ENCODE results near the gene DLGAP1.
A peak's percentile ranks its signal among the peaks of the same experiment; 100 is the strongest.

DLGAP1 gene

DNA sequence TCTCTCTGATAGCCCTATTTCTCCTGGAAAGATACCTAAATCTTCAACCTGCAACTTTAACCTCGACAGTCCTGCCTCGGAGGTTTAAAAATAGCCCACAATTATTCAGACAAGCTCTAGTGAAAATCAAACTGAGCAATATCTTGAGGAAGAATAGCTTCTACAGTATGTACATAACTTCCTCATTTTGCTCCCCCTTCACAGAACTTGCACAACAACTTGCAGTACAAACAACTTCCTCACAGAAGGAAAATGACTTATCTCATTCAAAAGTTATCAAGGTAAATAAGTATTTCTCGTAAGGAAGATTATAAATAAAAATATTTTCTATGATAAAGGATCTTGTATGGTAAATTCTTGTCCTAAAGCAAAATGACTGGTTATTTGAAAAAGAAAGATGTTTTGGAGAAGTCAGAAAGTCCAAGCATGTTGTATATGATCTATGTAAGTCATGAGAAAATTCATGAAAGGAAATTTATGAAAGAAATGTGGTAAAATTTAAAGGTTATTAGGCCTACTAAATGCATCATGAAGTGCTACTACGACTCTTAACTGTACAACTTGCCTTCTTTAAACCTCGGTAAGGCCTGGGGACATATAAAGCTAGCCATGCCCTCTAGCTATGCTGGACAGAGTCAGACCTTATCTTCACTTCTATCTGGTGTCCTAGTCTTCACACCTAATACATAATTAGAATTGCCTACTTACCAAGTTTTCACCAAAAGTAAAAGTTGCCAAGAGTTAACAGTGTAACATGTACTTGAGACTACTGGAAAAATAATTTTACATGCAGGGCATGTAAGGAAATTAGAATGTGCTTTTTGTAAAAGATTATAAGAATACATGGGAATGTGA is 394.5 kb downstream of the DLGAP1 start:
- Histone ChIP-seq H3K27me3 (ENCODE audit: control insufficient read depth in 3 of 3, insufficient read depth in 3 of 3, low read depth in 1 of 3, low read length in 3 of 3) (no peaks in the 10 kb centered on the region), H3K9ac (ENCODE audit: low read depth, low read length, poor library complexity) (no peak overlapping the region), H3K4ac (ENCODE audit: low read length) (no peak overlapping the region), H2BK12ac (ENCODE audit: low read length) (no peak overlapping the region), H3K18ac (ENCODE audit: low read length) (no peak overlapping the region), H3K4me3 (ENCODE audit: low read length in 2 of 2) (no peak overlapping the region), H3K4me2 (ENCODE audit: insufficient read depth, low read length, poor library complexity, severe bottlenecking) (no peak overlapping the region), H2AFZ (ENCODE audit: low read length) (no peak overlapping the region), H2BK5ac (ENCODE audit: low read length) (no peak overlapping the region), H4K8ac (ENCODE audit: low read depth, low read length) (no peak overlapping the region), H3K9me3 (replicated peaks in 1 of 2; ENCODE audit: control insufficient read depth in 2 of 2, insufficient read depth in 1 of 2, low read depth in 1 of 2, low read length in 2 of 2) (peaks cover 11 to 16% of the 10 kb centered on the region in 2 donors), H3K79me1 (ENCODE audit: low read depth, low read length) (no peaks in the 10 kb centered on the region), H3K23ac (ENCODE audit: low read depth, low read length, poor library complexity) (no peak overlapping the region), H4K91ac (ENCODE audit: low read depth, low read length, poor library complexity) (no peak overlapping the region), H3K36me3 (replicated peaks in 1 of 2; ENCODE audit: control insufficient read depth in 2 of 2, insufficient read depth in 2 of 2, low read length in 2 of 2) (no peaks in the 10 kb centered on the region), H3K14ac (ENCODE audit: low read length) (no peak overlapping the region), H3K27ac (replicated peaks; ENCODE audit: low read length) (no peak overlapping the region), H2BK120ac (ENCODE audit: low read depth, low read length) (no peak overlapping the region), H3K4me1 (ENCODE audit: control insufficient read depth in 2 of 2, insufficient read depth in 1 of 2, low read depth in 1 of 2, low read length in 2 of 2) (no peaks in the 10 kb centered on the region), H2BK15ac (ENCODE audit: low read length) (no peak overlapping the region), H2AK5ac (ENCODE audit: low read depth, low read length) (no peak overlapping the region)
- DNase-seq (ENCODE audit: low spot score): peak; percentile 18
- WGBS, 2 donors (ENCODE audit: extremely low coverage in 2 of 2, insufficient read length in 2 of 2, insufficient replicate concordance in 1 of 2): no CpG with 5 or more reads among the region's 5 CpGs

DNA sequence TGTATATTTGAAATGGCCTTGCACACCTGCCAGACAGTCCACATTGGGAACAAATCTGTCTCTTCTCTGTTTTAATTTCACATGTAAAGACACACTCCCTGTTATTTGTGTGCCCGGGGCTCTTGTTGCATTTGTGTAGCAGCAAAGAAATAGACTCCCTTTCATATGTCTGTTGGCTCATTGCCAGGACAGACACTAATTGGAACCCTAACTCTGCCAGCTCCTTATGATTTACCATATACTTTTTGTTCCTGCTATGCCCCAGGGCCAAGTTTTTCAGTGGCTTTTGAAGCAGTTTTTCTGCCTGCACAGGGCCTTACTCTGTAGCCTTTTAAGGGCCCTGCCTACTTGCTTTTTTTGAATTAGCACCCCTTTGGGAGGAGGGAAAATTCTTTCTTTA is 396.9 kb downstream of the DLGAP1 start:
- Histone ChIP-seq H4K8ac (ENCODE audit: low read depth, low read length) (no peak overlapping the region), H3K4ac (ENCODE audit: low read length) (no peak overlapping the region), H3K27ac (replicated peaks; ENCODE audit: low read length) (no peak overlapping the region), H3K18ac (ENCODE audit: low read length) (no peak overlapping the region), H3K23ac (ENCODE audit: low read depth, low read length, poor library complexity) (no peak overlapping the region), H2AFZ (ENCODE audit: low read length) (no peak overlapping the region), H3K27me3 (ENCODE audit: control insufficient read depth in 3 of 3, insufficient read depth in 3 of 3, low read depth in 1 of 3, low read length in 3 of 3) (no peaks in the 10 kb centered on the region), H3K36me3 (replicated peaks in 1 of 2; ENCODE audit: control insufficient read depth in 2 of 2, insufficient read depth in 2 of 2, low read length in 2 of 2) (no peaks in the 10 kb centered on the region), H3K4me3 (ENCODE audit: low read length in 2 of 2) (no peak overlapping the region), H3K4me1 (ENCODE audit: control insufficient read depth in 2 of 2, insufficient read depth in 1 of 2, low read depth in 1 of 2, low read length in 2 of 2) (no peaks in the 10 kb centered on the region), H3K14ac (ENCODE audit: low read length) (no peak overlapping the region), H3K9me3 (replicated peaks in 1 of 2; ENCODE audit: control insufficient read depth in 2 of 2, insufficient read depth in 1 of 2, low read depth in 1 of 2, low read length in 2 of 2) (peaks cover 13 to 16% of the 10 kb centered on the region in 2 donors), H2BK5ac (ENCODE audit: low read length) (no peak overlapping the region), H3K4me2 (ENCODE audit: insufficient read depth, low read length, poor library complexity, severe bottlenecking) (no peak overlapping the region), H4K91ac (ENCODE audit: low read depth, low read length, poor library complexity) (no peak overlapping the region), H3K9ac (ENCODE audit: low read depth, low read length, poor library complexity) (no peak overlapping the region), H2BK120ac (ENCODE audit: low read depth, low read length) (no peak overlapping the region), H3K79me1 (ENCODE audit: low read depth, low read length) (no peaks in the 10 kb centered on the region), H2BK12ac (ENCODE audit: low read length) (no peak overlapping the region), H2AK5ac (ENCODE audit: low read depth, low read length) (no peak overlapping the region), H2BK15ac (ENCODE audit: low read length) (no peak overlapping the region)
- no CpG with 5 or more reads among the region's 1 CpG for WGBS, 2 donors (ENCODE audit: extremely low coverage in 2 of 2, insufficient read length in 2 of 2, insufficient replicate concordance in 1 of 2)
- no peak for DNase-seq (ENCODE audit: low spot score)

GRCh38 chr18:4040391-4041092 is 414.6 kb downstream of the DLGAP1 start:
- Histone ChIP-seq H2BK120ac (ENCODE audit: low read depth, low read length) (no peak overlapping the region), H3K27ac (replicated peaks; ENCODE audit: low read length) (no peak overlapping the region), H3K4me2 (ENCODE audit: insufficient read depth, low read length, poor library complexity, severe bottlenecking) (no peak overlapping the region), H3K9ac (ENCODE audit: low read depth, low read length, poor library complexity) (no peak overlapping the region), H2AK5ac (ENCODE audit: low read depth, low read length) (no peak overlapping the region), H3K4me1 (ENCODE audit: control insufficient read depth in 2 of 2, insufficient read depth in 1 of 2, low read depth in 1 of 2, low read length in 2 of 2) (no peaks in the 10 kb centered on the region), H2BK15ac (ENCODE audit: low read length) (no peak overlapping the region), H3K9me3 (replicated peaks in 1 of 2; ENCODE audit: control insufficient read depth in 2 of 2, insufficient read depth in 1 of 2, low read depth in 1 of 2, low read length in 2 of 2) (no peaks in the 10 kb centered on the region), H4K8ac (ENCODE audit: low read depth, low read length) (no peak overlapping the region), H3K27me3 (ENCODE audit: control insufficient read depth in 3 of 3, insufficient read depth in 3 of 3, low read depth in 1 of 3, low read length in 3 of 3) (no peaks in the 10 kb centered on the region), H3K18ac (ENCODE audit: low read length) (no peak overlapping the region), H3K79me1 (ENCODE audit: low read depth, low read length) (no peaks in the 10 kb centered on the region), H3K36me3 (replicated peaks in 1 of 2; ENCODE audit: control insufficient read depth in 2 of 2, insufficient read depth in 2 of 2, low read length in 2 of 2) (no peaks in the 10 kb centered on the region), H2AFZ (ENCODE audit: low read length) (no peak overlapping the region), H3K4me3 (ENCODE audit: low read length in 2 of 2) (no peak overlapping the region), H2BK5ac (ENCODE audit: low read length) (no peak overlapping the region), H3K14ac (ENCODE audit: low read length) (no peak overlapping the region), H3K4ac (ENCODE audit: low read length) (no peak overlapping the region), H4K91ac (ENCODE audit: low read depth, low read length, poor library complexity) (no peak overlapping the region), H3K23ac (ENCODE audit: low read depth, low read length, poor library complexity) (no peak overlapping the region), H2BK12ac (ENCODE audit: low read length) (no peak overlapping the region)
- DNase-seq (ENCODE audit: low spot score): no peak
- whole genome bisulfite sequencing, 2 donors (ENCODE audit: extremely low coverage in 2 of 2, insufficient read length in 2 of 2, insufficient replicate concordance in 1 of 2): no CpG with 5 or more reads among the region's 7 CpGs

DNA sequence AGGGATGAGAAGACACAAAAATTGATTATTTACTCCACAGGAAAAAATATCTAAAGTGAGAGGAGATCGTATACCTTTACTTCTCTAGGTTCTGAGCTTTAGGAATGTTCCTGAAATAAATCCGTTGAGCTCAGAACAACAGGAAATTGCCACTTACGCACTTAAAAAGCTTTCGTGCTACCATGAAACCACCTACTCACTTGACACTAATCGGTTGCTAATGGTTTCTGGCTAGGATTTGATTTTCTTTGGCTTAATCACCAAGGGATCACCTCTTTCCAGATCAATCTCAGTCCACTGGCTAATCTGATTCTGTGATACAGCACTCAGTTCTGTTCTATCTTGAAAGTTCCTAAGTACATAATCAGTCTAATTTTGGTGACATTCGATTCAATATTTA is 419.6 kb downstream of the DLGAP1 start:
- Histone ChIP-seq H2BK12ac (ENCODE audit: low read length) (no peak overlapping the region), H3K36me3 (replicated peaks in 1 of 2; ENCODE audit: control insufficient read depth in 2 of 2, insufficient read depth in 2 of 2, low read length in 2 of 2) (no peaks in the 10 kb centered on the region), H3K14ac (ENCODE audit: low read length) (no peak overlapping the region), H2BK120ac (ENCODE audit: low read depth, low read length) (no peak overlapping the region), H3K23ac (ENCODE audit: low read depth, low read length, poor library complexity) (no peak overlapping the region), H2AK5ac (ENCODE audit: low read depth, low read length) (no peak overlapping the region), H3K79me1 (ENCODE audit: low read depth, low read length) (no peaks in the 10 kb centered on the region), H3K9ac (ENCODE audit: low read depth, low read length, poor library complexity) (no peak overlapping the region), H3K18ac (ENCODE audit: low read length) (no peak overlapping the region), H3K4me3 (ENCODE audit: low read length in 2 of 2) (no peak overlapping the region), H2BK5ac (ENCODE audit: low read length) (no peak overlapping the region), H3K27me3 (ENCODE audit: control insufficient read depth in 3 of 3, insufficient read depth in 3 of 3, low read depth in 1 of 3, low read length in 3 of 3) (no peaks in the 10 kb centered on the region), H3K4me2 (ENCODE audit: insufficient read depth, low read length, poor library complexity, severe bottlenecking) (no peak overlapping the region), H4K8ac (ENCODE audit: low read depth, low read length) (no peak overlapping the region), H2BK15ac (ENCODE audit: low read length) (no peak overlapping the region), H4K91ac (ENCODE audit: low read depth, low read length, poor library complexity) (no peak overlapping the region), H3K4me1 (ENCODE audit: control insufficient read depth in 2 of 2, insufficient read depth in 1 of 2, low read depth in 1 of 2, low read length in 2 of 2) (no peaks in the 10 kb centered on the region), H2AFZ (ENCODE audit: low read length) (no peak overlapping the region), H3K9me3 (replicated peaks in 1 of 2; ENCODE audit: control insufficient read depth in 2 of 2, insufficient read depth in 1 of 2, low read depth in 1 of 2, low read length in 2 of 2) (peaks cover 0 to 1% of the 10 kb centered on the region in 2 donors), H3K27ac (replicated peaks; ENCODE audit: low read length) (no peak overlapping the region), H3K4ac (ENCODE audit: low read length) (no peak overlapping the region)
- DNase-seq (ENCODE audit: low spot score): no peak
- WGBS, 2 donors (ENCODE audit: extremely low coverage in 2 of 2, insufficient read length in 2 of 2, insufficient replicate concordance in 1 of 2): no CpG with 5 or more reads among the region's 6 CpGs

All from neuronal stem cell (in vitro differentiated cells).